Tibial nerve (tissue), 3 donors: Measurements from ENCODE around the gene MICAL2.

Source experiments
- CTCF ChIP-seq, 5 experiments: fragments of 200-600 bp in 3 of 5; fragments of 450-650 bp in 2 of 5; sonication (generic) in 3 of 5; IDR thresholded peaks; one replicate each; pipeline ENCODE4 v1.5.1; 2016 to 2019; ENCODE audit warnings: antibody characterized with exemption in 5 of 5, mild to moderate bottlenecking in 3 of 5, moderate library complexity in 2 of 5
- POLR2A ChIP-seq, 2 donors: fragments of 450-650 bp; IDR thresholded peaks; one replicate each; pipeline ENCODE4 v1.6.1; 2017; ENCODE audit warnings: antibody characterized with exemption in 2 of 2, mild to moderate bottlenecking in 2 of 2, moderate library complexity in 2 of 2

- TF ChIP-seq CTCF (IDR thresholded peaks at IDR 0.05): no peak
- TF ChIP-seq POLR2A (IDR thresholded peaks at IDR 0.05): no peak
Measured at GRCh38 chr11:12199231-12199948, 89.0 kb downstream of the MICAL2 start.
